Cardiac muscle cell (in vitro differentiated cells and primary cell): Measurements from ENCODE around the gene RENBP. TPM values are rescaled to one million over a fixed set of nuclear protein-coding genes. Genes with fewer than 3 reads are reported as not detected.

Experiments used
- DNase-seq, 2 donors: peaks; one replicate each; pipeline versions ENCODE4 v3.0.0 to v3.0.0-alpha.2; 2010 to 2017; ENCODE audit warnings: low read depth in 1 of 2, low spot score in 1 of 2
- H3K27ac ChIP-seq: fragments of 200-600 bp; sonication (generic); 2 replicates; pipeline ENCODE4 v1.5.1; 2016
- H3K27me3 ChIP-seq: fragments of 200-600 bp; sonication (generic); 2 replicates; pipeline ENCODE4 v1.6.0; 2016; ENCODE audit warnings: control low read depth
- H3K36me3 ChIP-seq: fragments of 200-600 bp; sonication (generic); 2 replicates; pipeline ENCODE4 v1.5.1; 2016; ENCODE audit warnings: control low read depth
- H3K4me1 ChIP-seq: fragments of 200-600 bp; sonication (generic); 2 replicates; pipeline ENCODE4 v1.8.1; 2017; ENCODE audit warnings: low read depth, mild to moderate bottlenecking, mixed run types
- H3K4me3 ChIP-seq: fragments of 200-600 bp; sonication (generic); 2 replicates; pipeline ENCODE4 v1.5.1; 2016; ENCODE audit warnings: mild to moderate bottlenecking
- H3K9me3 ChIP-seq: fragments of 200-600 bp; sonication (generic); 2 replicates; pipeline ENCODE4 v1.5.1; 2017; ENCODE audit warnings: low read depth, mild to moderate bottlenecking, control low read depth
- polyA plus RNA-seq: library from polyadenylated mRNA; unstranded; fragments of >200 nt; fragmentation: Nextera tagmentation; extraction: Ambion mirVana; gene quantifications from 2 replicates; pipeline ENCODE4 v1.2.1, GENCODE V29; 2016
- total RNA-seq: library from RNA; depleted of rRNA; stranded (reverse); fragments of >200 nt; gene quantifications from 2 replicates; pipeline ENCODE4 v1.2.3, GENCODE V29; 2016
- TF ChIP-seq, protein P1 (sequence below): IDR thresholded peaks from 2 replicates; pipeline ENCODE4 v1.5.1; 2012; ENCODE audit warnings: low read depth, mild to moderate bottlenecking, low read length

The RENBP gene
- total and polyA plus RNA-seq, 2 experiments from 2014 or later, result 7.4 to 12.4 TPM

GRCh38 chrX:153913701-153914100 lies 30.7 kb downstream of the RENBP start:
- Histone ChIP-seq H3K36me3 (no peaks in the 10 kb centered on the region), H3K27ac (no peak overlapping the region)
- TF ChIP-seq, protein P1, sequence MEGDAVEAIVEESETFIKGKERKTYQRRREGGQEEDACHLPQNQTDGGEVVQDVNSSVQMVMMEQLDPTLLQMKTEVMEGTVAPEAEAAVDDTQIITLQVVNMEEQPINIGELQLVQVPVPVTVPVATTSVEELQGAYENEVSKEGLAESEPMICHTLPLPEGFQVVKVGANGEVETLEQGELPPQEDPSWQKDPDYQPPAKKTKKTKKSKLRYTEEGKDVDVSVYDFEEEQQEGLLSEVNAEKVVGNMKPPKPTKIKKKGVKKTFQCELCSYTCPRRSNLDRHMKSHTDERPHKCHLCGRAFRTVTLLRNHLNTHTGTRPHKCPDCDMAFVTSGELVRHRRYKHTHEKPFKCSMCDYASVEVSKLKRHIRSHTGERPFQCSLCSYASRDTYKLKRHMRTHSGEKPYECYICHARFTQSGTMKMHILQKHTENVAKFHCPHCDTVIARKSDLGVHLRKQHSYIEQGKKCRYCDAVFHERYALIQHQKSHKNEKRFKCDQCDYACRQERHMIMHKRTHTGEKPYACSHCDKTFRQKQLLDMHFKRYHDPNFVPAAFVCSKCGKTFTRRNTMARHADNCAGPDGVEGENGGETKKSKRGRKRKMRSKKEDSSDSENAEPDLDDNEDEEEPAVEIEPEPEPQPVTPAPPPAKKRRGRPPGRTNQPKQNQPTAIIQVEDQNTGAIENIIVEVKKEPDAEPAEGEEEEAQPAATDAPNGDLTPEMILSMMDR, result no peak

DNA sequence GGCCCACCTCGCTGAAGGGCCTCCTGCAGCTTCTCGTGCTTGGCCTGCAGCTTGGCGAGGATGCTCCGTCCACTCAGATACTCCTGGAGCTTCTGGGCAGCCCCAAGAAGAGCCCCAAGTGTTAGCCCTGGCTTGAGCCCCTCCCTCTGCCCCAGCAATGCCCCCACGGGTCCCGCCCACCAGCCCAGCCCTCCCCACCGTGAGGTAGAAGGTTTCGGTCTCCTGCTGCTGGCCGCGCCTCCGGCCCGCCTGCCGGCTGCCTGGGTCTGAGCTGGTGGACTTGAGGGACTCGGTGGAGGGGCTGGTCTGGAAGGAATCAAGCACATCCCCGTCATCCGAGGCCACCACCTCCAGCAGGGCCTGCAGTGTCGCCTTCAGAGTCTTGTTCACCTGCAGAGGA lies 31.2 kb downstream of the RENBP start:
- Histone ChIP-seq H3K9me3 (no peaks in the 10 kb centered on the region), H3K36me3 (no peaks in the 10 kb centered on the region), H3K27me3 (no peaks in the 10 kb centered on the region), H3K4me1 (no peaks in the 10 kb centered on the region), H3K27ac (no peak overlapping the region), H3K4me3 (no peak overlapping the region)
- TF ChIP-seq, protein P1, result no peak
- no peak for DNase-seq

More at GRCh38 chrX:153913701-153914100, 30.7 kb downstream of the RENBP start:
- DNase-seq, result no peak
- Histone ChIP-seq H3K27me3 (no peaks in the 10 kb centered on the region), H3K9me3 (no peaks in the 10 kb centered on the region), H3K4me1 (no peaks in the 10 kb centered on the region), H3K4me3 (no peak overlapping the region)

DNA sequence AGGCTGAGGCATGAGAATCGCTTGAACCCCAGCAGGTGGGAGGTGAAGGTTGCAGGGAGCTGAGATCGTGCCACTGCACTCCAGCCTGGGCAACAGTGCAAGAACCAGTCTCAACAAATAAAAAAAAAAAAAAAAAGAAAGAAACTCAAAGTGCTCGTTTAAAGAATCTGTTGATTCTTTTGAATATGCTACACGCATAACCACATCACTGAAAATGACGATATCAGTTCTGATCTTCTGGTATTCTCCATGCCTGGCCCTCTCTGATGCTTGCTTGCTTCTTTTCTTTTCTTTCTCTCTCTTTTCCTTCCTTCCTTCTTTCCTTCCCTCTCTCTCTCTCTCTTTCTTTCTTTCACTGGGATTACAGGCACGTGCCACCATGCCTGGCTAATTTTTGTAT lies 32.6 kb downstream of the RENBP start:
- H3K4me1 ChIP-seq, result no peaks in the 10 kb centered on the region
- no peak overlapping the region for H3K4me3 ChIP-seq
- no peaks in the 10 kb centered on the region for H3K27me3 ChIP-seq
- no peak overlapping the region for H3K27ac ChIP-seq
- H3K36me3 ChIP-seq, result no peaks in the 10 kb centered on the region
- no peak for DNase-seq
- TF ChIP-seq, protein P1, result no peak
- H3K9me3 ChIP-seq, result no peaks in the 10 kb centered on the region

DNA sequence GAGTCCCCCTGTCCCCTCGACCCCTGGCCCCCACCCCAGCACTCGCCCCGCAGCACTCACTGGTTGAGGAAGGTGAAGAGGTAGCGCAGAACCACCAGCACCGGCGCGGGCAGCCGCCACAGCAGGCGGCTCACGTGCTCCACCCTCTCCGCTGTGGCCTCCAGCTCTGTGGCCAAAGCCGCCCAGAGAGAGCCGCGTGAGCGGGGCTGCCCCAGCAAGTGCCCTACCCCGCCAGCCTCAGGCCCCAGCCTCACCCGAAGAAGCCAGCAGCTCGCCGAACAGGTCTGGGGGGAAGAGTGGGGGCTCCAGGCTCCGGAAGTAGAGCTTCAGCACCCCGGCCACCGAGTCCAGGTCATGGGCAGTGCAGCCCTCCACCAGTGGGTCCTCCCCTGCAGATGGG lies 34.0 kb downstream of the RENBP start:
- Histone ChIP-seq H3K4me1 (no peaks in the 10 kb centered on the region), H3K4me3 (no peak overlapping the region), H3K27ac (no peak overlapping the region), H3K36me3 (no peaks in the 10 kb centered on the region), H3K9me3 (no peaks in the 10 kb centered on the region), H3K27me3 (no peaks in the 10 kb centered on the region)
- no peak for DNase-seq
- TF ChIP-seq, protein P1, result no peak

DNA sequence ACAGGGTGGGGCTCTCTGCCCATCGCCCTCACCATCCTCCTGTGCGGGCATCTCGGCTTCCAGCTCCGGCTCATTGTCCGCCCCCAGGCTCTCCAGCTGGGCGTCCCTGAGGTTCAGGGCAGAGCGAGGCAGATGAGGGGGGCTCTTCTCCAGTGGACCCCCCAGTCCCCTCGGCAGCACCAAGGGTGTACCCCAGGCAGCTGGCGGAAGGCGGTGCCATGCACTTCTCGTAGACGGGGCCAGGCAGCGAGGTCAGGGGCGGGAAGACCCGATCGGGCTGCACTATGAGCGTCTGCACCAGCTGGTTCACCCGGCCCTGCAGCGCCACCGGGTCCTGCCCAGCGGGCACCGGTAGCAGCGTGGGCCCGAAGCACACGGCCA lies 34.5 kb downstream of the RENBP start:
- Histone ChIP-seq H3K27me3 (no peaks in the 10 kb centered on the region), H3K36me3 (no peaks in the 10 kb centered on the region), H3K27ac (no peak overlapping the region), H3K4me1 (no peaks in the 10 kb centered on the region), H3K9me3 (no peaks in the 10 kb centered on the region), H3K4me3 (no peak overlapping the region)
- DNase-seq, result no peak
- TF ChIP-seq, protein P1, result no peak
